GM19438 (cell line): ENCODE results near the gene WDR41.
"Not testable (repeated sequence)": the region's sequence is repeated elsewhere in the genome, so short reads cannot be mapped to it uniquely, and the experiment has no call there.

Experiments used
- ATAC-seq: cut with Tn5 transposase; IDR thresholded peaks from one replicate; pipeline ENCODE4 v1.9.1; 2021; ENCODE audit warnings: low read depth; ENCODE audit not compliant: unreplicated experiment

Gene WDR41

GRCh38 chr5:77409870-77410621 is 82.1 kb downstream of the WDR41 start:
- ATAC-seq, result no peak

GRCh38 chr5:77407152-77407551 is 85.0 kb downstream of the WDR41 start:
- no peak for ATAC-seq

GRCh38 chr5:77402796-77403195 is 89.3 kb downstream of the WDR41 start:
- ATAC-seq, result no peak

- no peak for ATAC-seq
These were observed 91.5 kb downstream of the WDR41 start for GRCh38 chr5:77400645-77401044.

GRCh38 chr5:77398896-77399295 is 93.2 kb downstream of the WDR41 start:
- no peak for ATAC-seq

GRCh38 chr5:77398458-77398857 is 93.7 kb downstream of the WDR41 start:
- no peak for ATAC-seq

- no peak for ATAC-seq
These were observed 94.3 kb downstream of the WDR41 start for GRCh38 chr5:77397686-77398292.

GRCh38 chr5:77396017-77396416 is 96.1 kb downstream of the WDR41 start:
- ATAC-seq, result no peak

- no peak for ATAC-seq
These were observed 97.9 kb downstream of the WDR41 start for GRCh38 chr5:77394064-77394715.

GRCh38 chr5:77391240-77391765 is 100.8 kb downstream of the WDR41 start:
- ATAC-seq, result no peak

GRCh38 chr5:77390795-77391194 is 101.3 kb downstream of the WDR41 start:
- no peak for ATAC-seq

- ATAC-seq, result no peak
These were observed 101.9 kb downstream of the WDR41 start for GRCh38 chr5:77390221-77390620.

GRCh38 chr5:77389746-77390145 is 102.4 kb downstream of the WDR41 start:
- no peak for ATAC-seq

- not testable (repeated sequence) for ATAC-seq
These were observed 105.8 kb downstream of the WDR41 start for GRCh38 chr5:77386340-77386739.

- ATAC-seq, result not testable (repeated sequence)
These were observed 108.8 kb downstream of the WDR41 start for GRCh38 chr5:77383336-77383735.
